Uterus (tissue), 2 donors: Measurements from ENCODE around the gene CD28.

Experiments
- CTCF ChIP-seq, 4 experiments: fragments of 200-600 bp in 2 of 4; fragments of 450-650 bp in 2 of 4; sonication (generic) in 2 of 4; IDR thresholded peaks; one replicate each; pipeline ENCODE4 v1.5.1; 2016 to 2019; ENCODE audit warnings: antibody characterized with exemption in 4 of 4, mild to moderate bottlenecking in 2 of 4, moderate library complexity in 1 of 4
- POLR2A ChIP-seq, 2 donors: fragments of 450-650 bp; IDR thresholded peaks; one replicate each; pipeline ENCODE4 v1.6.1; 2016; ENCODE audit warnings: antibody characterized with exemption in 2 of 2, mild to moderate bottlenecking in 1 of 2, moderate library complexity in 1 of 2

DNA sequence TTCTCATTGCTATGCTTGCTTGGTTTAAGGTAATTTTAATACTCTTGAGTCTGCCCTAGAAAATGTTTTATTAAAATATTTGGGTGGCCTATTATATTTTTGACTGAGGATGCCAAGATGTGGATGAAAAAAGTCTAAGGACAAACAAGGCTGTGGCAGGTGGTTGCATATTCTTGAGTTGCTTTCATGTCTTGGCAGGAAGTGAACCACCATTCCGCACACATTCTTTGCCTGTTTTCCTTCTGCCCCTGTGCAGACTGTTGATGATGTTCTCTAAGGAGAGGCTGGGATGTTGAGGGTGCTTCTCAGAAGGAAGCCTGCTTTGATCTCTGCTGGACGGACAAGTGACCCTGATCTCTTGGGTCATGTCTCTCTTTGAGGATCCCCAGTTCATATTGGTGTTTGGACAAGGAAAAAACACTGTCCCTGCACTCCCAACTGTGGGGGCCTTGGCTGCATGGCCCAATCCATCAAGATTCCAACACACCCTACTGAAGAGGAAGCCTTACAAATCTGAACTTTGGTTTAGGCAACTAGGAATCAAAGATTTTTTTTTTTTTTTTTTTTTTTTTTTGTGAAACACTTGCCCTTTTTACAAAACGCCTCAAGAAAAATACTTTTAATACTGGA is 45.0 kb upstream of the CD28 start:
- no peak for TF ChIP-seq CTCF (IDR thresholded peaks at IDR 0.05)
- no peak for TF ChIP-seq POLR2A (IDR thresholded peaks at IDR 0.05)
